ENCODE measurements around the gene PSMB7. TPM values are rescaled to one million over a fixed set of nuclear protein-coding genes. Genes with fewer than 3 reads are reported as not detected.

Gene PSMB7
- total and polyA plus RNA-seq, 2 of the 8 experiments (the other 6 are each of a cell fraction or from before 2014, with no cell fraction given), result 222 to 357 TPM

DNA sequence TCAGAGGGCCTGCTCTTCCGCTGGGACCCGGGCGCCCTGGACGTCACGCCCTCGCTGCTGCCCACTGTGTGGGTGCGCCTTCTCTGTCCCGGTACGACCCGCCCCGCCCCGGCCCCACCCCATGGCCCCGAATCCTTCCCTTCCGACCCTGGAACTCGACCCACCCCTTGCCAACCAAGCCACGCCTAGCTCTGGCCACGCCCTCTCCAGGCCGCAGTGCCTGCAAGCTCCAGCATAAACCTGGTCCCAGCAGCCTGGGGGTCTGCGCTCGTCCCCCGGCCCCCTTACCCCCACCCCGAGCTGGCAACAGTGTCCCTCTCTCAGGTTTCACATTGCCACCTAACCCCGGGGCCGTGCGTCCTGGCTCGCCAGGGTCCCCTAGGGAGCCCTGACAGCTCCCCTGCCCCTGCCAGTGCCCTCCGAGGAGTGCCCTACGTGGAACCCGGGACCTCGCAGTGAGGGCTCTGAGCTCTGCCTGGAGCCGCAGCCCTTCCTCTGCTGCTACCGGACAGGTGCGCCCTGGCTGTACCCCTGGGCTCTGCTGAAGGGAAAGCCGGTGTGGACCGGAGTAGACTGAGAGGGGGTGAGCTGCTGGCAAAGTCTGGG lies 38.4 kb upstream of the PSMB7 start:
- Histone ChIP-seq H3K4ac (replicated peaks; ENCODE audit: insufficient read length, low read depth, low read length) (no peak overlapping the region), H2AK5ac (ENCODE audit: low read depth, low read length) (no peak overlapping the region), H3K4me2 (ENCODE audit: insufficient read depth in 1 of 2, low read depth in 2 of 2, low read length in 2 of 2) (peak overlapping the region; percentile 51 to 75), H4K5ac (ENCODE audit: insufficient read length, low read depth, low read length) (no peak overlapping the region), H2BK120ac (replicated peaks; ENCODE audit: low read depth, low read length) (no peak overlapping the region), H3K27me3 (replicated peaks in 1 of 4; ENCODE audit: control insufficient read depth in 3 of 4, extremely low read depth in 1 of 4, insufficient read depth in 3 of 4, low read length in 3 of 4) (peaks cover 10 to 33% (median 25%) of the 10 kb centered on the region in 4 experiments), H3K14ac (ENCODE audit: insufficient read length) (no peak overlapping the region), H3K4me3 (ENCODE audit: extremely low read depth in 1 of 4, insufficient read depth in 2 of 4, low read depth in 3 of 4, low read length in 4 of 4) (peak overlapping the region; percentile 29 to 59 (median 29); a peak in 6 of 8 replicates), H3K79me1 (ENCODE audit: low read depth, low read length) (no peaks in the 10 kb centered on the region), H2BK20ac (ENCODE audit: low read length) (no peak overlapping the region), H3K23ac (ENCODE audit: insufficient read length) (no peak overlapping the region), H3K79me2 (ENCODE audit: control insufficient read depth in 1 of 2, insufficient read depth in 2 of 2, low read length in 2 of 2) (no peaks in the 10 kb centered on the region), H3K36me3 (ENCODE audit: control insufficient read depth in 2 of 4, insufficient read depth in 4 of 4, low read length in 3 of 4) (peaks cover 0 to 3% (median 0%) of the 10 kb centered on the region in 4 experiments; a peak in 1 of 8 replicates), H3K56ac (replicated peaks; ENCODE audit: insufficient read length, low read depth, low read length) (no peak overlapping the region), H2BK15ac (ENCODE audit: low read length) (no peak overlapping the region), H3K23me2 (ENCODE audit: low read depth, low read length) (peaks cover 13% of the 10 kb centered on the region; the same call in 1 of the 2 replicates), H4K8ac (ENCODE audit: extremely low read depth, insufficient read depth, low read length) (no peak overlapping the region), H4K91ac (replicated peaks; ENCODE audit: insufficient read length, low read length) (no peak overlapping the region), H3K27ac (ENCODE audit: low read depth, low read length) (no peak overlapping the region), H4K20me1 (replicated peaks in 1 of 2; ENCODE audit: control insufficient read depth in 1 of 2, insufficient read depth in 2 of 2, low read length in 2 of 2) (peaks cover 0 to under 1% of the 10 kb centered on the region in 2 experiments), H3K18ac (ENCODE audit: extremely low read depth, low read length) (no peak overlapping the region), H3K4me1 (replicated peaks in 1 of 4; ENCODE audit: control insufficient read depth in 3 of 4, insufficient read depth in 4 of 4, low read length in 3 of 4) (peaks cover 0 to 16% (median 15%) of the 10 kb centered on the region in 4 experiments; a peak in 6 of 7 replicates), H2BK12ac (ENCODE audit: low read depth, low read length) (no peak overlapping the region), H2AFZ (ENCODE audit: low read length) (no peak overlapping the region), H2BK5ac (ENCODE audit: low read depth, low read length) (no peak overlapping the region), H3K9me3 (ENCODE audit: insufficient read depth in 2 of 2, low read depth in 1 of 2, low read length in 1 of 2) (peaks cover 0 to 4% of the 10 kb centered on the region in 2 experiments; a peak in 2 of 4 replicates), H3K9ac (replicated peaks in 1 of 4; ENCODE audit: extremely low read depth in 1 of 4, low read depth in 3 of 4, low read length in 3 of 4) (no peak overlapping the region; a peak in 1 of 7 replicates)
- FAIRE-seq, result no peak
- CTCF ChIA-PET (ENCODE audit: partially characterized antibody), result interaction anchor here (0.6 to 6.6 kb wide), 13 partner anchors 9 to 413 kb away, joined by 3 to 35 read pairs (median 4); no protein-coding TSS in a partner anchor
- WGBS, 2 experiments (ENCODE audit: extremely low coverage in 1 of 2, insufficient coverage in 1 of 2, insufficient read length in 1 of 2, insufficient replicate concordance in 2 of 2, low coverage in 1 of 2, low lambda C conversion rate in 2 of 2, missing lambda C conversion rate in 1 of 2), result 77% methylated on average over 13 of the region's 35 CpGs; no CpG with 5 or more reads in 1 of the 2 experiments
- POLR2A ChIA-PET (ENCODE audit: partially characterized antibody), result interaction anchor here (0.6 to 2.2 kb wide), 4 partner anchors 12 to 237 kb away, joined by 3 to 9 read pairs (median 3); no protein-coding TSS in a partner anchor
- DNase-seq (ENCODE audit: low read depth in 1 of 2, low spot score in 2 of 2), result peak in 1 of 2 experiments; percentile 92
- no peak for TF ChIP-seq PHF8 (conservative IDR thresholded peaks at IDR 0.05; ENCODE audit: low read depth, low read length)
- no peak for TF ChIP-seq KDM5A (IDR thresholded peaks at IDR 0.05; ENCODE audit: low read length)
- no peak for TF ChIP-seq YY1 (IDR thresholded peaks at IDR 0.05; ENCODE audit: low read depth, low read length)

Data from H1 (cell line).